GM21723 (cell line): ENCODE data around the gene ALK.
"Not testable (repeated sequence)": the region's sequence is repeated elsewhere in the genome, so short reads cannot be mapped to it uniquely, and the experiment has no call there.

Experiments
- ATAC-seq: cut with Tn5 transposase; IDR thresholded peaks from one replicate; pipeline ENCODE4 v1.9.1; 2021; ENCODE audit warnings: mild to moderate bottlenecking, moderate library complexity; ENCODE audit not compliant: unreplicated experiment

Gene ALK

GRCh38 chr2:29761278-29761677, 160.1 kb downstream of the ALK start:
- ATAC-seq: no peak

GRCh38 chr2:29760008-29760407, 161.4 kb downstream of the ALK start:
- no peak for ATAC-seq

GRCh38 chr2:29759360-29759759, 162.0 kb downstream of the ALK start:
- no peak for ATAC-seq

GRCh38 chr2:29755829-29756228, 165.6 kb downstream of the ALK start:
- ATAC-seq: no peak

- no peak for ATAC-seq
Measured at GRCh38 chr2:29755233-29755632, 166.2 kb downstream of the ALK start.

GRCh38 chr2:29753671-29754444, 167.5 kb downstream of the ALK start:
- ATAC-seq: no peak

GRCh38 chr2:29751390-29751789, 170.0 kb downstream of the ALK start:
- ATAC-seq: peak; percentile 53

- ATAC-seq: not testable (repeated sequence)
Measured at GRCh38 chr2:29750463-29750862, 170.9 kb downstream of the ALK start.

GRCh38 chr2:29749843-29750242, 171.5 kb downstream of the ALK start:
- ATAC-seq: no peak

GRCh38 chr2:29749041-29749440, 172.3 kb downstream of the ALK start:
- ATAC-seq: no peak

- no peak for ATAC-seq
Measured at GRCh38 chr2:29747786-29748470, 173.5 kb downstream of the ALK start.

- ATAC-seq: peak; percentile 73
Measured at GRCh38 chr2:29744976-29745375, 176.4 kb downstream of the ALK start.

- no peak for ATAC-seq
Measured at GRCh38 chr2:29743516-29743915, 177.9 kb downstream of the ALK start.

GRCh38 chr2:29742656-29743055, 178.7 kb downstream of the ALK start:
- ATAC-seq: no peak

- no peak for ATAC-seq
Measured at GRCh38 chr2:29741132-29741531, 180.3 kb downstream of the ALK start.

- no peak for ATAC-seq
Measured at GRCh38 chr2:29733965-29734364, 187.4 kb downstream of the ALK start.

- ATAC-seq: no peak
Measured at GRCh38 chr2:29733213-29733612, 188.2 kb downstream of the ALK start.

GRCh38 chr2:29731948-29732347, 189.4 kb downstream of the ALK start:
- ATAC-seq: no peak

- ATAC-seq: no peak
Measured at GRCh38 chr2:29729932-29730331, 191.5 kb downstream of the ALK start.

GRCh38 chr2:29729401-29729800, 192.0 kb downstream of the ALK start:
- ATAC-seq: no peak

GRCh38 chr2:29726976-29727375, 194.4 kb downstream of the ALK start:
- ATAC-seq: no peak

- no peak for ATAC-seq
Measured at GRCh38 chr2:29725610-29726009, 195.8 kb downstream of the ALK start.
